GM21528 (cell line): Measurements from ENCODE around the gene HECTD3.

Source experiments
- ATAC-seq: cut with Tn5 transposase; IDR thresholded peaks from one replicate; pipeline ENCODE4 v1.9.1; 2021; ENCODE audit warnings: mild to moderate bottlenecking, moderate library complexity; ENCODE audit not compliant: unreplicated experiment, low FRiP score

HECTD3 gene

DNA sequence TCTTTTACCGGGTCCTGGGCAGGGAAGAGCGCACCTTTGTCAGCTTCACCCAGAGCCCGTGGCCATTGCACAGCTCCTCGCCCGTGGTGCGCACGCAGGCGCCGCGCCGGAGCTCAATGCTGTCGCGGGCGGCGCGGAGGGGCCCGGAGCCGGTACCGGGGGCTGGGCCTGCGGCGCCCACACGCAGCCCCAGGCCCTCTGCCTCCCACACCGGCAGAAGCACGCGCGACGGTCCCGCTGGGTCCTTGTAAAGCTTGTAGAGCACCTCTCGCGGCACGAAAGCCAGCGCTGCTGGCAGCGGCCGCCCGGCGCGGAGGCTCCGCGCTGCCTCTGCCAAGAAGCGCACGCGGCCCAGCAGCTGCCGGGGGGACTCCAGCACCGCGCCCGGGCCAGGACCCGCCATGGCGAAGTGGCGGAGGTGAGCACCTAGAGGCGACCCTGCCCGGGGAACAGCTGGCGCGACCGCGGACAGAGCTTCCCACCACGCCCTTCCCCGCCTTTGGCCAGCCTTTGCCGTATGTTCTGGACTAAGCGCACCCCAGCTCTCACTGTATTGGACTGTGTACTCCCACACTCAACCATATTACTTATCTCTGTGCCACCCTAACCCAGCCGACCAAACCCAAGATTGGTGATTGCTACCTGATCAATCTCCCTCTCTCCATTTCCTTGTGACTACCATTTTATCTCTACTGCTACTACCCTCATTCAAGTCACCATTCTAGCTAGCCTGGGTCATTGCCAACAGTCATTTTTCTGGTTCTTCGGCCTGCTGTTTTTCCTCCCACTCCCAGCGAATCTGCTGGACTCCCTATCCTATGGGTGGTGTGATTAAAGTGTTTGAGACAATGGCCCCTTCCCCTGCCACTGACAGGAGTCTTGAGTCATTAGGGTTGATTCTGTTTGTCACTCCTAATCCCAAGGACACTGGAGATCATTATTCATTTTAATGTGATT lies at the start of gene HECTD3:
Gene HECTD3, minus strand, starts transcription at position 470 of the 957 bp plus-strand sequence. Its CDS starts 67 bp downstream, at position 403.
- ATAC-seq: peak; percentile 74

DNA sequence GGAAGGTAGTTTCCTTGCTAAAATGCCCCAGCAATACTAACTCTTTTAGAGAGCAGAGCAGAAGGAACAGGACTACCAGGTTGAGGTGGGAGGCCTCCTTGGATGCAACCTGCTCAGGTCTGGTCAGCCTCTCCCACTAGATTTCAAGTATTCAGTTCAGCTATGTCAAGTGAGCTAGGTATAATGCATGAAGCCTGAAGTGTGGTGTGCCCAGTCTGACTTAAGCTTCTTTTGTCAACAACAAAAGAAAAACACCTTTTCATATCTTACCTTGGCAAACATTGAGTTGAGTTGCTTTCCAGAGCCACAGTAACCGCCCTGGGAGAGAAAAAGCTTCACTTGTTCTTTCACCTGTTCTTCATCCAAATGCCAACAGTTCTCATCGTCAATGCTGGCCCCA lies 48.7 kb upstream of the HECTD3 start:
- no peak for ATAC-seq

DNA sequence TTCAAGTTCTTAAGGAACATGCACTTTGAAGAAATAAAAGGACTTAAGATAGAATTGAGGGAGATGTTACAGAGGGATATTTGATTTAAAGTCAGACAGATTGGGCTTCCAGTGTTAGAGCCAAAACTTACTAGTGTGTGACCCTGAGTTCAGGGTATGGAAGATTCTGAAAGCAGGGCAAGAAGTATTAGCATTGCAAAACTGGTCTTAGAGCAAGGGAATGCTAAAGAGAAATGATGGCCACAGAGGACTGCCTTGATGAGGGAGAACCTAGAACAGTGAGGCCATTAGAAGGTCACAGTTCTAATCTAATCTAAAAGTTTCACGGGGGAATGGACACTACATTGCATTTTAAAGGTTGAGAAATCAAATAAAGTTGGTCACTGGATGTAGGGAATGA lies 46.4 kb upstream of the HECTD3 start:
- ATAC-seq: no peak

DNA sequence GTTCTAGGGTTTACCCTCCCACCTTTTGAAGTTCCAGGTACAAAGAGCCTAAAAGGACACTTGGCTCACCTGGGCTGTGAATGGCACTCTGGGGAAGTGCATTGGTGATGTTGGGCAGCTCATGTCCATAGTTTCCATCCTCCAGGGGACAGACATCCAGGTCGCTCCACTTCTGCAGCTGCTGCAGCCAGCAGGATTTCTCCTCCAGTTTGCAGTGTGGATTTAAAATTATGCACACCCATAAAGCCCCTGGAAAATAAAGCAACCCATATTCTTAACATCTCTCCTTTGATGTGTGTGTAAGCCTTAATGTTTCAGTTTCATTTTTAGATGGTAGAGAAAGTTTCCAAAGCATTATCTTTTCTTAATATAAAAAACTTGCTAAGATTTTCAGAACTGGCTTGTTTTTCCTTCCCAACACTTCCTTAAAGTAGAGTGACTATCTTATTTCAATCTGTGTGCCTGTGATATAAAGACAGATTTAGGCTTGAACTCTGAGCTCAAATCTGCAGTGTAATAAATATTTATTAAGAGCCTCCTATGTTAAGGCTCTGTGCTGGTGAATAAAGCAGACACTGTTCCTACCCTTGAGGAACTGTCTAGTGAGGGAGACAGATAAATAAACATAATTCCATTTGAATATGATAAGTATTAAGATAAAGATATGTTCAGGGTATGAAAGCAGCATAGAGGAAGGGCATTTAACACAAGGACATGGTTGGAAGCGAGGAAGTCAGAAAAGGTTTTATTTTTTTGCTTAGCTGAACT lies 40.1 kb upstream of the HECTD3 start:
- ATAC-seq: no peak

DNA sequence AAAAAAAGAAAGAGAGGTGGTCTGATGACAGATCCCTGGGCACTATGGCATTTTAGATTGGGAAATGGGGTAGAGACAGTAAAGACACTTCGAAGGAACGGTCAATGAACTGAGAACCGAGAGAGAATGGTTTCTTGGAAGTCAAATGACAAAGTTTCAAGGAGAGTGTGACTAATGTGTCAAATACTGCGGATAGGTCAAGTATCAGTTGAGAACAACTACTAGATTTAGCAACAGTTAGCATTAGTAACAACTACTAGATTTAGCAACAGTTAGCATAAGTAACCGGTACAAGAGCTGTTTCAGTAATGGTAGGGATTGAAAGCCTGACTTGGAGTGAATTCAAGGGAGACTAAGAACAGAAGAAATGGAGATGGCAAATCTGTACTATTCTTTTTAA lies 35.9 kb upstream of the HECTD3 start:
- no peak for ATAC-seq

- no peak for ATAC-seq
Measured at GRCh38 chr1:45044916-45045315, 33.8 kb upstream of the HECTD3 start.

GRCh38 chr1:45043094-45043493 lies 32.0 kb upstream of the HECTD3 start:
- no peak for ATAC-seq

DNA sequence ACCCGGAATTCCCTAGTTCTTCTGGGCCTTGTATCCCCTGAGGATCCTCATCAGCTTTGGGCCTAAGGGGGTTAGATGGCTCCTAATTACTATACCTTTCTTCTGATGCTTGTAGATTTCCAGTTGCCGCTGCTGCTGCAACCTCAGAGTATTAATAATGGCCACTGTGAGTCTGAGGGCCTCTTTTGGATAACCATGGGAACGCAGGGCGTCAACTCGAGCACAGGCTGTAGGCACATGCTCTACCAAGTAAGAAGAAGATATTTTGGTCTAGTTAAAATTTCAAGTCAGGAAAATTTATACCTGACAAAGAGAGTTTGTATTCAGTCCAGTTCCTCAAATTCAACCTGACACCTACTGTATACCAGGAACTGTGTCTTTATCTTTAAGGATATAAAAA lies 29.2 kb upstream of the HECTD3 start:
- no peak for ATAC-seq

GRCh38 chr1:45038661-45039364 lies 27.7 kb upstream of the HECTD3 start:
- no peak for ATAC-seq

- no peak for ATAC-seq
Measured at GRCh38 chr1:45038240-45038639, 27.1 kb upstream of the HECTD3 start.

DNA sequence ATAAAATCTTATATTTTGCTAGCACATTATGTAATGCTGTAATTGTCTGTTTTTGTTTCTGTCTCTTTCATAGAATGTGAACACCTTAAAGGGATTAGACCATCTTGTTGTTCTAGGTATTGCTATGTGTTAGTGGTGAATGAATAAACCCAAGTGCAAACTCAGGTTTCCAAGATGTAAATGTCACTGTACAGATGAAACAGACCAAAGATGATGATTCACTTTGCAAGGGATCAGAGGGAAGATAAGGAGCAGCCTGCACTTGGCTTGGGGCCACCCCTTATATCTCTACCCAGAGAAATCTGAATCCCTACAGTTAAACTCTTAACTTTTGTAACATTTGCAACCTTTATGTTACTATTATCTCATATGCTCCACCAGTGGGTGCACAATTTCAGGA lies 26.3 kb upstream of the HECTD3 start:
- no peak for ATAC-seq

- no peak for ATAC-seq
Measured at GRCh38 chr1:45035631-45036301, 24.6 kb upstream of the HECTD3 start.

DNA sequence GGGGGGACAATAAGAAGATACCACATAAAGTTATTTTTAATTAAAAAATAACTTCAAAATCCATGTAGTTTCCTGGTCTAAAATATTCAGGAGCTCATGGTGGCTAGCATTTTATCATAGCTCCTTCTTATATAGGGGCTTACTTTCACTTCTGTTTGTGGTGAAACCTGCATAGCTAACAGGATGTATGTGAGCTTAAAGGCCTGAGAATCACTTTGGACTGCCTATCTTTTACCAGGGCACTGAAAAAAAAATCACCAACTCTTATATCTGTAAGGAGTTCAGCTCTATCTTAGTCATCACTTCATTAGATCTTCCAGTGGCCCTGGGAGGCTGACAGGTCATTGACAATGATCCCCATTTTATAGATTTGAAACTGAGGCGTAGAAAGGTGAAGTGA lies 22.2 kb upstream of the HECTD3 start:
- no peak for ATAC-seq

- no peak for ATAC-seq
Measured at GRCh38 chr1:45032837-45033236, 21.7 kb upstream of the HECTD3 start.

- ATAC-seq: no peak
Measured at GRCh38 chr1:45026446-45026845, 15.3 kb upstream of the HECTD3 start.

DNA sequence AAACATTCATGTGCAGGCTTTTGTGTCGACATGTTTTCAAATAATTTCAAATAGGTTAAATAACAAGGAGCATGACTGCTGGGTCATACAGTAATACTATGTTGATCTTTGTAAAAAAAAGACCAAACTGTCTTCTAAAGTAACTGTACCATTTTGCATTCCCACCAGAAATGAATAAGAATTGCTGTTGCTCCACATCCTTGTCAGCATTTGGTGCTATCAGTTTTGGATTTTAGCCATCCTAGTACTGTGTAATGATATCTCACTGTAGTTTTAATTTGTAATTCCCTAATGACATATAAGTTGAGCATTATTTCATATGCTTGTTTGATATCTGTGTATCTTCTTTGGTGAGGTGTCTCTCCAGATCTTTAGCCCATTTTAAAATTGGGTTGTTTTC lies 12.5 kb upstream of the HECTD3 start:
- ATAC-seq: no peak

GRCh38 chr1:45018599-45019230 lies 7.6 kb upstream of the HECTD3 start:
- ATAC-seq: no peak

DNA sequence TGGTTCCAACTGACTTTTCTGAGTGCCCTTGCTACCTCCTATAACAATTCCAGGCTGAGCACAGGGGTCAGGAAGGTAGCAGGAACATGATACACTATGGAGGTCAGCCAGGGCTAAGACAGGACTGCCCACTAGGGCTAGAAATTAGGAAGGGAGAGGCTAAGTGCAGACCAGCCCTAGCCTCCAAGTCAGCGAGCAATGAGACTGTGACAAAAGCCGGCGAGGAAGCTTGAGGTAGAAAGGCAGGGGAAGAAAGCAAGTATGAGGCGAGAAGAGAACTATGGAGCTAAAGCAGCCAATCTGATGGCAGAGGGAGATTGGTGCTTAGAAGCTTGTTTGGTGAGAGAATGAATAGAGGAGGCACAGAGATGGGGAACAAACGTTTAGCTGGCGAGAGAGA lies 5.6 kb upstream of the HECTD3 start:
- ATAC-seq: no peak

- no peak for ATAC-seq
Measured at GRCh38 chr1:45016090-45016697, 5.1 kb upstream of the HECTD3 start.

DNA sequence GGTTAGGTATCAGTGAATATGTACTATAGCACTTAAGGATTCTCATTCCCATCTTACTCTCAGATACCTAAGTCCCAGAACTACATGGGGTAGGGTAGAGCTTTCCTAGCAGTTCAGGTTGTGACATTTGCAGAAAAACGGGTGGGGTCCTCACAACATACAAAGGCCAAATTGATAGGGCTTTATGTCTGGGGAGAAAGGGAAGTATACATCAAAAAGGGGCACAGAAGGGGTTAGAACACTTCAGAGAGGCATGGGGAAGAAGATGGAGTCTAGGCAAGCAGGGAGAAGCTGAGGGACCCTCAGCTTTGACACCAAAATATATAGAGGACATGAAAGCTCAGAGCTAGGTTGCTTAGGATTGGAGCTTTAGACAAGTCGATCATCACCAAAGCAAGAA lies 4.6 kb upstream of the HECTD3 start:
- no peak for ATAC-seq
